ENCODE measurements around the gene KIF1C.
A peak's percentile ranks its signal among the peaks of the same experiment; 100 is the strongest.

The KIF1C gene

GRCh38 chr17:4960279-4960922, 37.3 kb upstream of the KIF1C start:
- H3K4me3 Mint-ChIP-seq, result no peak overlapping the region
- H3K36me3 Mint-ChIP-seq (ENCODE audit: low read depth), result peaks cover 12% of the 10 kb centered on the region
- H3K27ac Mint-ChIP-seq, result no peak overlapping the region
- H3K9me3 Mint-ChIP-seq, result no peaks in the 10 kb centered on the region
- no peaks in the 10 kb centered on the region for H3K27me3 Mint-ChIP-seq (ENCODE audit: low read depth)
- H3K4me1 Mint-ChIP-seq (ENCODE audit: low read depth), result peaks cover 10% of the 10 kb centered on the region

DNA sequence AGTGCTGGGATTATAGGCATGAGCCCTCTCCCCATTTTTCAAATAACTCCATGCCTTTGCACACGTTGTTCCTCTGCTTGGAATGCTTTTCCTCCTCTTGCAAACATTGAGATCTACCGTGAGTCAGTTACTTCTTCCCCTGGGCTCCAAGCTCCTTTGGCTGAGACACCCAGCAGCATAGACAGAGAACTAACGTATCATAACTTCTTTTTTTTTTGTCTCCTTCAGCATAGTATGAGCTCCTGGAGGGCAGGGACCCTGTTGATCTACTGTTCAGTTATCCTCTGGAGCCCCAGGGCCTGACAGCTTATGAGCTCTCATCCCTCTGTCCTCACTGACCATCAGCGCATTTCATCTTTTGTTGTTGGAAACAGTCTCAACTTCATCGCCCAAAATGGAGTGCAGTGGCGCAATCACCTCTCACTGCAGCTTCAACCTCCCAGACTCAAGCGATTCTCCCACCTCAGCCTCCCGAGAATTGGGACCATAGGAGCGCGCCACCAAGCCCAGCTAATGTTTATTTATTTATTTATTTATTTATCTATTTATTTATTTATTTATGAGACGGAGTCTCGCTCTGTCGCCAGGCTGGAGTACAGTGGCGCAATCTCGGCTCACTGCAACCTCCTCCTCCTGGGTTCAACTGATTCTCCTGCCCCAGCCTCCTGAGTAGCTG, 32.3 kb upstream of the KIF1C start:
- Mint-ChIP-seq H3K27ac (no peak overlapping the region), H3K9me3 (no peaks in the 10 kb centered on the region), H3K27me3 (ENCODE audit: low read depth) (no peaks in the 10 kb centered on the region), H3K36me3 (ENCODE audit: low read depth) (peaks cover 28% of the 10 kb centered on the region), H3K4me3 (peak overlapping the region; percentile 16), H3K4me1 (ENCODE audit: low read depth) (peaks cover 23% of the 10 kb centered on the region)

GRCh38 chr17:4966844-4967538, 30.8 kb upstream of the KIF1C start:
- Mint-ChIP-seq H3K4me1 (ENCODE audit: low read depth) (peaks cover 29% of the 10 kb centered on the region), H3K27ac (no peak overlapping the region), H3K27me3 (ENCODE audit: low read depth) (no peaks in the 10 kb centered on the region), H3K4me3 (no peak overlapping the region), H3K36me3 (ENCODE audit: low read depth) (peaks cover 35% of the 10 kb centered on the region), H3K9me3 (no peaks in the 10 kb centered on the region)

GRCh38 chr17:4967539-4968485, 29.9 kb upstream of the KIF1C start, which contains the start of gene SPAG7:
SPAG7 (minus strand) TSS chr17:4967817; CDS start chr17:4967804, 13 bp downstream.
- Mint-ChIP-seq H3K4me1 (ENCODE audit: low read depth) (peaks cover 29% of the 10 kb centered on the region), H3K27me3 (ENCODE audit: low read depth) (no peaks in the 10 kb centered on the region), H3K36me3 (ENCODE audit: low read depth) (peaks cover 42% of the 10 kb centered on the region), H3K27ac (no peak within 1 kb of the TSS), H3K9me3 (no peaks in the 10 kb centered on the region), H3K4me3 (no peak within 1 kb of the TSS)

DNA sequence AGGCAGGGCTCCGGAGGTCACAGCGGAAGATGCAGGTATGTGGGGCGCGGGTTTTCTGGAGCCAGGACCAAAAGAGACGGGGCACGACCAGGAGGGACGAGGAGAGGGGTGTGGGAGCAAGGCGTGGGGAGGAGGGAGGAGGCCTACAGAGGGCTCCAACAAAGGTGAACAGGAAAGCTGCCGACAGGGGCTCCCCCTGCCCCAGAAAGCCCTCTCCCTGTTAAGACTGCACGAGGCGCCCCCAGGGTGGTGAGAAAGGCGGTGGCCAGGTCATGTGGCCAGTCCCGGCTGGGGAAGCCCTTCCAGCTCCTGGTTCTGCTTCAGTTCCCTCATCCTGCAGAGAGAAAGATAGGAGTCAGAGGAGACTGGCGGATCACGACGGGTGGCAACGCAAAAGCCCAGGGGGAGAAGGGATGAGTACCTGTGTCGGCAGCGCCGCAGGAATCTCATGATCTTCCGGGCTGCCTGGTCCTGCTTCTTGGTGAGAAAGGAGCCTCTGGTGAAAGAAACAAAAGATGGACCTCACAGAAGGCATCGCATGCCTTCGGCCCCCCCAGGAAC, 29.2 kb upstream of the KIF1C start:
- Mint-ChIP-seq H3K4me1 (ENCODE audit: low read depth) (peaks cover 29% of the 10 kb centered on the region), H3K36me3 (ENCODE audit: low read depth) (peaks cover 47% of the 10 kb centered on the region), H3K4me3 (no peak overlapping the region), H3K27me3 (ENCODE audit: low read depth) (no peaks in the 10 kb centered on the region), H3K9me3 (no peaks in the 10 kb centered on the region), H3K27ac (no peak overlapping the region)

DNA sequence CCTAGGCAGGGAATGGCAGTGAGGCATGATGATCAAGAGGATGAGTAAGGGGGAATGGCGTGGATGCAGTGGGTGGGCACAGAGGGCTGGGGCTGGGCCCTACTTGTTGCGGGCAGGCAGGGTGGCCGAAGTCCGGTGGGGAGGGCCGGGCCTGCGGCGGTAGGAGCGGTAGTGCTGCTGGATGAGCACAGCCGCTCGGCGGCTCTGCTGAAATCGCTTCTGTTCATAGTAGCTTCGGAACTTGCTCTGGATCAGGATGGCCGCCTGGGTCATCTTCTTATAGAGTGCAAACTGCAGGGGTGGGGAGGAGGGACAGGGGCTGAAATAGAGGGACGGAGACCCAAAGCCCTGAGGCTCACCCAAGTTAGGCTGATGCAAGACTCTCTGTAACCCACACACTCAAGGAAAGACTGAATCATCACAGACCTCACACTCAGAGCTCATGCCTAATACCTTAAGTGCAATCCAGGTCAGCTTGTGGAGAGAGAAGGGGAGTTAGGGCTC, 28.7 kb upstream of the KIF1C start:
- no peaks in the 10 kb centered on the region for H3K27me3 Mint-ChIP-seq (ENCODE audit: low read depth)
- H3K27ac Mint-ChIP-seq, result no peak overlapping the region
- peaks cover 50% of the 10 kb centered on the region for H3K36me3 Mint-ChIP-seq (ENCODE audit: low read depth)
- H3K4me1 Mint-ChIP-seq (ENCODE audit: low read depth), result peaks cover 32% of the 10 kb centered on the region
- H3K9me3 Mint-ChIP-seq, result no peaks in the 10 kb centered on the region
- no peak overlapping the region for H3K4me3 Mint-ChIP-seq

GRCh38 chr17:4969551-4970173, 28.1 kb upstream of the KIF1C start:
- Mint-ChIP-seq H3K36me3 (ENCODE audit: low read depth) (peaks cover 54% of the 10 kb centered on the region), H3K9me3 (no peaks in the 10 kb centered on the region), H3K27me3 (ENCODE audit: low read depth) (no peaks in the 10 kb centered on the region), H3K4me1 (ENCODE audit: low read depth) (peaks cover 32% of the 10 kb centered on the region), H3K27ac (no peak overlapping the region), H3K4me3 (no peak overlapping the region)

GRCh38 chr17:4970273-4970672, 27.5 kb upstream of the KIF1C start:
- H3K9me3 Mint-ChIP-seq, result no peaks in the 10 kb centered on the region
- H3K27me3 Mint-ChIP-seq (ENCODE audit: low read depth), result no peaks in the 10 kb centered on the region
- peaks cover 59% of the 10 kb centered on the region for H3K36me3 Mint-ChIP-seq (ENCODE audit: low read depth)
- H3K4me1 Mint-ChIP-seq (ENCODE audit: low read depth), result peaks cover 34% of the 10 kb centered on the region
- no peak overlapping the region for H3K27ac Mint-ChIP-seq
- peak overlapping the region; percentile 17 for H3K4me3 Mint-ChIP-seq

- H3K4me1 Mint-ChIP-seq (ENCODE audit: low read depth), result peaks cover 25% of the 10 kb centered on the region
- H3K27me3 Mint-ChIP-seq (ENCODE audit: low read depth), result no peaks in the 10 kb centered on the region
- no peaks in the 10 kb centered on the region for H3K9me3 Mint-ChIP-seq
Observed at GRCh38 chr17:4971826-4972225, 25.9 kb upstream of the KIF1C start.

GRCh38 chr17:4972322-4972721, 25.4 kb upstream of the KIF1C start:
- Mint-ChIP-seq H3K4me3 (no peak overlapping the region), H3K36me3 (ENCODE audit: low read depth) (peaks cover 60% of the 10 kb centered on the region), H3K9me3 (no peaks in the 10 kb centered on the region), H3K4me1 (ENCODE audit: low read depth) (peaks cover 25% of the 10 kb centered on the region), H3K27me3 (ENCODE audit: low read depth) (no peaks in the 10 kb centered on the region), H3K27ac (no peak overlapping the region)

More at GRCh38 chr17:4971826-4972225, 25.9 kb upstream of the KIF1C start:
- peaks cover 57% of the 10 kb centered on the region for H3K36me3 Mint-ChIP-seq (ENCODE audit: low read depth)
- no peak overlapping the region for H3K4me3 Mint-ChIP-seq
- no peak overlapping the region for H3K27ac Mint-ChIP-seq

DNA sequence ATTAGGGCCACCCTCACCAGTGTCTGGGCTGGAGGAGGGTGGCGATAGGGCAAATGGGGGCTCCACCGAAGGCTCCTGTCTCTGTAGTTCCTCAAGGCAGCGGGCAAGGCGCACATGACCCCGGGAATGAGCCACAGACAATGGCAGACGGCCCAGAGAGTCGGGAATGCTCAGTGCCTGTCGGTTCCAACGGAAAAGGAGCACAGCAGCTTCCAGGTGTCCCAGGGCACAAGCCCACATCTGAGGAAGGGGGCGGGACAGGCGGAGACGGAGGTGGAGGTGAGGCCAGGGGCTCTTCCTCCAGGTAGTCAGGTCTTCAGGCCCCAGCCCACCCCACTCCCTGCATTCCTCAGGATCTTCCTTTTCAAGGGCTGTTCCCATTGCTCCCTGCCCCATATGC, 25.0 kb upstream of the KIF1C start:
- H3K27me3 Mint-ChIP-seq (ENCODE audit: low read depth), result no peaks in the 10 kb centered on the region
- H3K36me3 Mint-ChIP-seq (ENCODE audit: low read depth), result peaks cover 61% of the 10 kb centered on the region

GRCh38 chr17:4973256-4974114, 24.3 kb upstream of the KIF1C start:
- H3K27me3 Mint-ChIP-seq (ENCODE audit: low read depth), result no peaks in the 10 kb centered on the region
- H3K4me1 Mint-ChIP-seq (ENCODE audit: low read depth), result peaks cover 25% of the 10 kb centered on the region
- H3K9me3 Mint-ChIP-seq, result no peaks in the 10 kb centered on the region
- peaks cover 67% of the 10 kb centered on the region for H3K36me3 Mint-ChIP-seq (ENCODE audit: low read depth)
- no peak overlapping the region for H3K27ac Mint-ChIP-seq
- no peak overlapping the region for H3K4me3 Mint-ChIP-seq

More for the DNA sequence above, 25.0 kb upstream of the KIF1C start:
- no peak overlapping the region for H3K27ac Mint-ChIP-seq
- H3K4me3 Mint-ChIP-seq, result no peak overlapping the region
- H3K9me3 Mint-ChIP-seq, result no peaks in the 10 kb centered on the region
- H3K4me1 Mint-ChIP-seq (ENCODE audit: low read depth), result peaks cover 25% of the 10 kb centered on the region

Measured in T-helper 1 cell treated with Interleukin-12 subunit alpha and Interleukin-12 subunit beta and Interleukin-4 antibody, amounts not matched to agents 30 μg/mL and 1 μg/mL, for 36 hours (primary cell).